Activated gamma-delta T cell (primary cell): ENCODE results near the gene PEX11G.
"Not testable (repeated sequence)": the region's sequence is repeated elsewhere in the genome, so short reads cannot be mapped to it uniquely, and the experiment has no call there.

ENCODE experiments used
- DNase-seq: peaks from one replicate; lab custom pipeline; 2025; lab: John Stamatoyannopoulos, UW

The PEX11G gene

GRCh38 chr19:7433456-7433855 lies 55.4 kb downstream of the PEX11G start:
- DNase-seq, result not testable (repeated sequence)

GRCh38 chr19:7429638-7430282 lies 59.1 kb downstream of the PEX11G start:
- DNase-seq, result no peak

GRCh38 chr19:7428651-7429113 lies 60.2 kb downstream of the PEX11G start:
- DNase-seq, result no peak

- DNase-seq, result no peak
These were observed 60.9 kb downstream of the PEX11G start for GRCh38 chr19:7427944-7428343.

GRCh38 chr19:7426986-7427385 lies 61.8 kb downstream of the PEX11G start:
- no peak for DNase-seq
